Measurements from ENCODE around the gene SARS1.
A peak's percentile ranks its signal among the peaks of the same experiment; 100 is the strongest.
"Not testable (repeated sequence)": the region's sequence is repeated elsewhere in the genome, so short reads cannot be mapped to it uniquely, and the experiment has no call there.

SARS1 gene

GRCh38 chr1:109213824-109214693 is at the start of gene SARS1:
SARS1 (plus strand) TSS chr1:109213918; CDS start chr1:109213993, 75 bp downstream.
- peak; percentile 85 for DNase-seq

- DNase-seq, result no peak
Measured at GRCh38 chr1:109164538-109164937, 49.2 kb upstream of the SARS1 start.

GRCh38 chr1:109167001-109167506 is 46.7 kb upstream of the SARS1 start:
- DNase-seq, result no peak

GRCh38 chr1:109170035-109170764 is 43.5 kb upstream of the SARS1 start:
- no peak for DNase-seq

- DNase-seq, result no peak
Measured at GRCh38 chr1:109171646-109172045, 42.1 kb upstream of the SARS1 start.

- not testable (repeated sequence) for DNase-seq
Measured at GRCh38 chr1:109176349-109176748, 37.4 kb upstream of the SARS1 start.

GRCh38 chr1:109180715-109181084 is 33.0 kb upstream of the SARS1 start:
- not testable (repeated sequence) for DNase-seq

GRCh38 chr1:109181085-109181806 is 32.5 kb upstream of the SARS1 start:
- DNase-seq, result no peak

- no peak for DNase-seq
Measured at GRCh38 chr1:109181807-109182163, 31.9 kb upstream of the SARS1 start.

- no peak for DNase-seq
Measured at GRCh38 chr1:109183058-109183738, 30.5 kb upstream of the SARS1 start.

- DNase-seq, result no peak
Measured at GRCh38 chr1:109184687-109185086, 29.0 kb upstream of the SARS1 start.

- DNase-seq, result no peak
Measured at GRCh38 chr1:109185357-109185756, 28.4 kb upstream of the SARS1 start.

GRCh38 chr1:109185990-109186732 is 27.6 kb upstream of the SARS1 start:
- DNase-seq, result no peak

GRCh38 chr1:109186733-109187086 is 27.0 kb upstream of the SARS1 start:
- no peak for DNase-seq

GRCh38 chr1:109187127-109187526 is 26.6 kb upstream of the SARS1 start:
- DNase-seq, result no peak

GRCh38 chr1:109188200-109188599 is 25.5 kb upstream of the SARS1 start:
- no peak for DNase-seq

GRCh38 chr1:109188781-109189180 is 24.9 kb upstream of the SARS1 start:
- DNase-seq, result no peak

- DNase-seq, result no peak
Measured at GRCh38 chr1:109190189-109190588, 23.5 kb upstream of the SARS1 start.

- no peak for DNase-seq
Measured at GRCh38 chr1:109191377-109191776, 22.3 kb upstream of the SARS1 start.

- DNase-seq, result no peak
Measured at GRCh38 chr1:109191891-109192290, 21.8 kb upstream of the SARS1 start.

- DNase-seq, result no peak
Measured at GRCh38 chr1:109192433-109192832, 21.3 kb upstream of the SARS1 start.
